NCI-H1105 treated with DMSO at 0.1 percent for 48 hours (cell line): Measurements from ENCODE around the gene CYB5B.

Experiments used
- DNase-seq: peaks from one replicate; lab custom pipeline; 2025; lab: John Stamatoyannopoulos, UW

CYB5B gene

GRCh38 chr16:69424053-69424934 lies at the start of gene CYB5B:
TSS of gene CYB5B (plus strand) at chr16:69424619. CDS start at chr16:69424684, 65 bp downstream.
- DNase-seq, result peak; percentile 96

GRCh38 chr16:69376393-69377059 lies 47.9 kb upstream of the CYB5B start:
- no peak for DNase-seq

GRCh38 chr16:69378036-69378435 lies 46.4 kb upstream of the CYB5B start:
- no peak for DNase-seq

- no peak for DNase-seq
These were observed 45.7 kb upstream of the CYB5B start for GRCh38 chr16:69378760-69379159.

- DNase-seq, result no peak
These were observed 43.2 kb upstream of the CYB5B start for GRCh38 chr16:69381231-69381630.

GRCh38 chr16:69382421-69382820 lies 42.0 kb upstream of the CYB5B start:
- DNase-seq, result no peak

GRCh38 chr16:69384974-69385373 lies 39.4 kb upstream of the CYB5B start:
- no peak for DNase-seq

- DNase-seq, result no peak
These were observed 37.8 kb upstream of the CYB5B start for GRCh38 chr16:69386596-69386995.

GRCh38 chr16:69393898-69394849 lies 30.2 kb upstream of the CYB5B start:
- DNase-seq, result no peak

GRCh38 chr16:69395859-69396186 lies 28.6 kb upstream of the CYB5B start:
- no peak for DNase-seq

- peak; percentile 62 for DNase-seq
These were observed 28.0 kb upstream of the CYB5B start for GRCh38 chr16:69396187-69397061.

GRCh38 chr16:69397821-69398521 lies 26.4 kb upstream of the CYB5B start:
- no peak for DNase-seq

GRCh38 chr16:69399361-69399760 lies 25.1 kb upstream of the CYB5B start:
- DNase-seq, result no peak

- no peak for DNase-seq
These were observed 22.0 kb upstream of the CYB5B start for GRCh38 chr16:69402439-69402838.

GRCh38 chr16:69404275-69404805 lies 20.1 kb upstream of the CYB5B start:
- DNase-seq, result no peak

GRCh38 chr16:69405326-69405725 lies 19.1 kb upstream of the CYB5B start:
- no peak for DNase-seq

GRCh38 chr16:69405757-69406156 lies 18.7 kb upstream of the CYB5B start:
- DNase-seq, result no peak

- DNase-seq, result no peak
These were observed 17.6 kb upstream of the CYB5B start for GRCh38 chr16:69406780-69407331.

- DNase-seq, result no peak
These were observed 16.6 kb upstream of the CYB5B start for GRCh38 chr16:69407702-69408323.

- DNase-seq, result no peak
These were observed 15.9 kb upstream of the CYB5B start for GRCh38 chr16:69408475-69408874.
